ENCODE data around the gene NR2E1.

- no peak for TF ChIP-seq POU2F2 (IDR thresholded peaks at IDR 0.05; ENCODE audit: low read depth, low read length)
- TF ChIP-seq POLR2A (IDR thresholded peaks at IDR 0.05; ENCODE audit: low read depth, low read length) = no peak
- no peak for TF ChIP-seq POLR2AphosphoS5 (IDR thresholded peaks at IDR 0.05; ENCODE audit: low read depth, low read length)
- TF ChIP-seq TAF1 (IDR thresholded peaks at IDR 0.05; ENCODE audit: low read depth, low read length) = no peak
These were observed 5.8 kb upstream of the NR2E1 start for GRCh38 chr6:108159981-108160380.

All from GM12891 (cell line).